Activated CD4-positive, alpha-beta T cell treated with anti-CD3 and anti-CD28 coated beads, Interleukin-10, Interleukin-2, amounts not matched to agents 100 ng/mL and 50 ng/mL, durations not matched to agents 16 hours and 8 hours (primary cell): ENCODE data around the gene EIPR1.

Source experiments
- DNase-seq: peaks from one replicate; pipeline ENCODE4 v3.0.0-alpha.2; 2020

Gene EIPR1

DNA sequence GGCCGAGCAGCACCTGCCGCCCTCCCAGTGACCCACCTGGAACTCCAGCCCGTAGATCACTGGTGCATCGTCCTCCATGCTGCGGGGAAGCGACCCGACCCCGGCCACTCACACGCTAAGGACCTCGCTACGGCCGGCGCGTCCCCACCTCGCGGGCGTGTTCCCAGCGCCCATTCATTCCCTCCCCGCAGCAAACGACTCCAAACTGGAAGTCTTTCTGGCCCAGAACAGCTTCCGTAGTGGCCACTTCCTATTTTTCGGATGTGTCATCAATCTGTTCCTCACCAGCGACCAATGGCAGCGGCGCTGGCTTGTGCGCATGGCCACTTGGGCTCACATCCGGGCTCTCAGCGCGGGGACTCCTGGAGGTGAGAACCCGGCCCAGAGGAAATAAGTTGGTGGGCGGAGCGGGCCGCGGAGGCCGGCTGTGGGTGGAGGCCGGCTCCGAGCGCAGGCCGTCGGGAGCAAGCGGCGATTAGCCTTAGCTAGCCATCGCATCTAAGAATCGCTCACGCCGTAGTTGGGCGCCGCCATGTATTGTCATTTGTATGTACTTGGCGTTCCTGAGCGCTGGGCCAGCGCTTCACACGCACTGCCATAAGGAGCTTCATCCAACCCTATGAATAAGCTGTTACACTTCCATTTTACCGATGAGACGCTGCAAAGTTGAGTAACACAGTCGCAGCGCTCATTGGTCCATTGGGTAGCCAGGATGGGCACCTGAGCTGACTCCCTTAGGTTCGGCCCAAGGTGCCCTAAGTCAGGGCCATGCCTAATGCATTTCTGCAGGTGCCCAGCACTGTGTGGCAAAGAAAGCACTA is at the start of gene EIPR1:
Gene EIPR1, minus strand, starts transcription at position 207 of the 821 bp plus-strand sequence. Its CDS starts 129 bp downstream, at position 78.
- DNase-seq: peak; percentile 99

DNA sequence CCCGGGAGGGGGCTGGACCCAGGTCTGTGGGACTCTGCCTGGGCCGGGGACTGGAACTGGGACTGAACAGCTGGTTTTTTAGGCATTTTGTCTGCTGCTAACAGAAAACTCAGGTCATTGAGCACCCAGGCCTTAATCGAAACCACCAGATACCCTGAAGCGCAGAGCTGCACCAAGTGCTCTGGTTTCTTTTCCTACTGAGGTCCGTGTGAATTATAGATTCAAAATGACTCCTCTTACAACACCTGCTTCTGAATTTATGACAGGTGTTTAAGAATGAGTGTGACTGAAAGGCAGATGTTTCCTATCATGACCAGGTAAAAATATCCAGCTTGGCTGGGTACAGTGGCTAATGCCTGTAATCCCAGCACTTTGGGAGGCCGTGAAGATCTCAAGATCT is 49.7 kb upstream of the EIPR1 start:
- no peak for DNase-seq

DNA sequence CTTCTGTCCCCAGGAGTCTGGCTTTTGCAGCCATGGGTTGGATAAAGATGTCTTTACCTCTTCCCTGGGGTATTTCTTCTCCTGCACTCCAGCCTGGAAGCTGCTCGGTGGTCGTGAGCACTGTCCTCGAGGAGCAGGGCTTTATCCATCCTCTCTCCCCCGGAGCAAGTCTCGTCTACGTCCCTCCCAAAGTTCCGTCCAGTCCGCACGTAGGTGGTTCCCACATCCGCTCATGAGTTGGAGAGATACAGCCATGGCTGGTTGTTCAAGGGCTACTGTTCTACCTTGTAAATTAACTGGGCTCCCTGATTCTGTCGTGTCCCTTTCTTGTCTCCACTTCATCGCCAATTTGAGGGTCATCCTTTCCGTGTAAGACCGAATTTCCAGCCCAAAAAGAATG is 49.0 kb upstream of the EIPR1 start:
- DNase-seq: no peak

DNA sequence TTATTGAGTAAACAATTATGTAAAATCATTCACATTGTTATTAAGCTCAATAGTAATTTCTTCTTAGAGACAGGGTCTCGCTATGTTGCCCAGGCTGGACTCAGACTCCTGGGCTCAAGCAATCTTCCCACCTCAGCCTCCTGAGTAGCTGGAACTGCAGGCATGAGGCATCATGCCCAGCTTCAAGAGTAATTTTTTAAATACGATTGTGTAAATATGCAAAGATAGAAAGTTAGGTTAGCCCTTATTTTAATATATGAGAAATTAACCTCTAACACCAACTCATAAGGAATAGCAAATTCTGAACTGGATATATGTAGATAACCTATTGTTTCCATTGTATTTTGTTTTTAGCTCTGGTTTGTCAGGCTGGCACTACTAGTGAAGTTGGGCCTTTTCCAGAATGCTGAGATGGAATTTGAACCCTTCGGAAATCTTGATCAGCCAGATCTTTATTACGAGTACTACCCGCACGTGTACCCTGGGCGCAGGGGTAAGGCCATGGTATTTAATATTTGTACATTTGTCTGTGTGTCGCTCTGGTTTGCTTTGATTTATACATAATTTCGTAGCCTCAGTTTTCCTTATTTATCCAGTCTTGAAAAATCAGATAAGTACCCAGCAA is 46.7 kb upstream of the EIPR1 start:
- no peak for DNase-seq

DNA sequence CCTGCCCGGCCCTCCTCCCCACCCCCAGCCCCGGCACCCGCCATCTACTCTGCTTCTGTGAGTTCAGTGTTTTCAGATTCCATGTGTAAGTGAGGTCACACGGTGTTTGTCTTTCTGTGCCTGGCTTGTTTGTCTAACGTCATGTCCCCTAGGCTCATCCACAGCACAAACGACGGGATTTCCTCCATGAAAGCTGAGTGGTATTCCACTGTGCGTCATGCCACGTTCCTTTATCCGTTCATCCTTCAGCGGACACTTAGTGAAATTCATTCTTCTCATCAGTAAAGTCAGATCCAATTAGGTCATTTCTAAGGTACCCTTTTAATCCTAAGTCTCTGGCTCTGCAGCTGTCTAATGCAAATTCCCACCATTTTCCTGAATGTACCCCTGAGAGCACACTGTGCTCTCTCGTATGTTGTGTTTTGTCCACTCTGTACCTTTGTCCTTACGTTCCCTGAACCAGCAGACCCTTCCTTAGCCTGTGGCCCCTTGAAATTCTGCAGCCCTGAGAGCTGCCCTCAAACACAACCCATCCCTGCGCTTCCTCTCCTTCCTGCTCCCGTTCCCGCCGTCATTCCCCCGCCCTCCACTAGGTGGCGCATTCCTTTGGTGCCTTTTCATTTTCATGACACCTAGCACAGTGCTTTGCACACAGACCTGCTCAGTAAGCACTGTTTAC is 46.0 kb upstream of the EIPR1 start:
- peak; percentile 73 for DNase-seq

DNA sequence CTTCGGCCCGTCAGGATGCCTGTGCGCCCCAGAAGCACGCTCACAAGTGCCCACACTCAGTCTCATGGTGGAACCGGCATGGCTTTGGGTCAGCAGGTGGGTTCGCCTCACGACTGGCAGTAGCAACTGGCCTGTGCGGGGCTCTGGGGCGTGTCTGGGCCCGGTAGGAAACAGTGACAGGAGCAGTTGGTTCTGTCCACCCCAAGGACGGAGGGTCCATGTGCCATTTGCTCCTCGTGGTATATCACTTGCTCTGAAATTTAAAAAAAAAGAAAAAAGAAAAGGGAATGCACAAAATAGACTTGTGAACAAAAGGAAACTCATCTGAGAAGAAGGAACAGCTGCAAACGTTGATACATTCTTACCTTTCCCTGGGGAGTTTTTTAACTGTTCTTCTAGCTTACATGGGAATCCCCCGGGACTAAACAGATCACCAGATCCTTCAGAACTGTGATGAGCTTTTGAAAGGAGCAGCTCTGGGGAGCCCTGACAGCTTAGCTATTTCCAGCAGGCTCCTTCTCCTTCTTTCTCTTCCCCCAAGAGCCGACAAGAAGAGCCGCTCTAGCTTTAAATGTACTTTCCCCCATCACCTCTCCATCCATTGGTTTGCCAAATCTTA is 44.7 kb upstream of the EIPR1 start:
- DNase-seq: no peak

DNA sequence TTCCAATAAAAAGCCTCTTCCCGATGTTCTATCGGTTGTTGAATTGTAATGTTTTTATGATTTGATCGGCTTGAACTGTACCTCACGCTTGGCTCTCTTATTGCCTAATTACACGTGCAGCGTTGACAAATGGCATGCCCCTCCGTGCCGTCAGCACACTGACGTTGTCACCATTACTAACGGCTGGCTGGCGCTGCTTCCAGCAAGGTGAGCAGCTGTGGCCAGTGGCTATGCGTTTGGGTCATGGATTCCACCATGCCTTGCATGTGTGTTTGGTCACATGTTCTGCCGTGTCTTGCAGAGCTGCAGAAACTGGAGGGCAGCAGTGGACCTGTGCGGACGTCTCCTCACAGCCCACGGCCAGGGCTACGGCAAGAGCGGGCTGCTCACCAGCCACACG is 44.0 kb upstream of the EIPR1 start:
- no peak for DNase-seq

DNA sequence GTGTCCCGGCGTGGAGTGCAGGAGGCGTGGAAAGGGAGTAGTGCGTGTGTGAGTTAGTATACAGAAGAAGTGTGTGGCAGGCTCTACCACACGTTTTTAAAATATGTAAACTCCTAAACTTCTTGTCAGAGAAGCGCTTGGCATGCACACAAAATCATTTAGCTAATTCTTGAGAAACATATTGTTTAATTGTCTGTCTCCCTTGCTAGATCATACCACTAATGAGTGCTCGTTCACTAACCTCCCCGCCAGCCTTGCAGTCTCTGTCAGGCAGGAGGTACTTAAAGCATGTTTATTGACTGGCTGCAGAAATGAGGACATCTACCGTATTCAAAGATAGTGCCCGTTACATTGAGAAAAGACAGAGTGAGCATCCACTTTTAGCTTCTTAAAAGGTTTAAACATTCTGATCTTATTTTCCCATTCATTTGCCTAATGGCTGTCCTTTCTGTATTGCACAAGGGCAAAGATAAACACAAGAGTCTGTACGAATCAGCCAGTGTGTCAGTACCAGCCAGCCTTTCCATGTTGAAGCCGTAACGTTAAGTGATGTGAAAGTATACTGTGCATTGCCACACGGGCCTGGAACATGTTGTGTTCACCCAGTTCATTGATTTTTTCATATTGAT is 43.3 kb upstream of the EIPR1 start:
- DNase-seq: no peak

DNA sequence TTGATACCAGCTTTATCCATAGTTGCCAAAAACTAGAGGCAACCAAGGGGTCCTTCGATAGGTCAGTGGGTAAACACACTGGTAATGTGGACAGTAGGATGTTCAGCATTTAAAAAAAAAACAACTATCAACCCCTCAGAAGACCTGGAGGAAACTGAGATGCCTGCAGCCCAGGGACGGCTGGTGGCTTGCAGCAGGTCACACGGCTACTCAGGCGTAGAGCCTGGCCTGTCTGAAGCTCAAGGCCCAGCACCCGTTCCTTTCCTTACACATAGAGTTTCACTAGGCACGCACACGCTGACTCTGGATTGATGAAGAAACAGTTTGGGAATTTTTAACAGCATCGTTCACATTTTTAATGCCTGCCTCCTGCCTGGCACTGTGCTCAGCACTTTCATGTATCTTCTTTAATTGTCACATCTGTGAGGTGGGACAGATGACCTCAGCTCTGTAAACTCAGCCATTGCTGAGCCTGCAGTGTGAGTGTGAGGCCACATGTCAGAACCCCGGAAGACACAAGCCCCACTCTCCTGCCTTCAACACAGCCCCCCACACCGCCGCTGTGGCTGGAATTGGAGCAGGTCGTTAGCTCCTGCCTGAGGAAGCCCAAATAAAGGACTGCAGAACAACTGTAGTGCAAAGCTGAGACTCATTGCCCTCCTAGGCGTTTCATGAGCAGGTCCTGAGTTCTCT is 42.6 kb upstream of the EIPR1 start:
- DNase-seq: no peak

DNA sequence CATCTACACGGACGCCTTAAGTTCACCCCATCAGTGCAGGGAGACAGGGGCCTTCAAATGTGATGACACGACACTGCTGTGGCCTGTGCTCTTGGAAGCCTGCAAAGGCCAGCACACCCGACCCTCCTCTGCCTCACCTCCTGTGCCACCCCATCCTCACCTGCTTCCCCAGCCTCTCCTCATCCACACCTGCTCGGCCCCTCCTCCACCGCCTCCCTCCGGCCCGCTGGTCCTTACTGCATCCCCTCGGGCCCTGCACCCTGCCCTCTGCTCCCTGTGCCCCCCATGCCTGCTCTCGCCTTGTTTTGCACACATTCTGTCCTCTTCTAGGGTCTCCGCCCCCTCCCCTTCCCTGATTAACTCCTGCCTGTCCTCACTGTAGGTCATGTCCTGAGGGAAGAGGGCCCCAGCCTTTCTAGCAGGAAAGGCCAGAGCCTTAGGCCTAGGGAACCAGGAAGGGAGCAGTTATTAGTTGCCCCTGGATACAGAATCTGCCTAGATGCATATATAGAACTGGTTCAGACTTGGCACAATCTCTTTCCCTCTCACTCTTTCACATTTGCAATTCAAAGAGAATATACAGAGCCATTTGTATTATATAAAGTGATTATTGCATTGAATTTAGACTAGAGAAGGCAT is 41.3 kb upstream of the EIPR1 start:
- no peak for DNase-seq

DNA sequence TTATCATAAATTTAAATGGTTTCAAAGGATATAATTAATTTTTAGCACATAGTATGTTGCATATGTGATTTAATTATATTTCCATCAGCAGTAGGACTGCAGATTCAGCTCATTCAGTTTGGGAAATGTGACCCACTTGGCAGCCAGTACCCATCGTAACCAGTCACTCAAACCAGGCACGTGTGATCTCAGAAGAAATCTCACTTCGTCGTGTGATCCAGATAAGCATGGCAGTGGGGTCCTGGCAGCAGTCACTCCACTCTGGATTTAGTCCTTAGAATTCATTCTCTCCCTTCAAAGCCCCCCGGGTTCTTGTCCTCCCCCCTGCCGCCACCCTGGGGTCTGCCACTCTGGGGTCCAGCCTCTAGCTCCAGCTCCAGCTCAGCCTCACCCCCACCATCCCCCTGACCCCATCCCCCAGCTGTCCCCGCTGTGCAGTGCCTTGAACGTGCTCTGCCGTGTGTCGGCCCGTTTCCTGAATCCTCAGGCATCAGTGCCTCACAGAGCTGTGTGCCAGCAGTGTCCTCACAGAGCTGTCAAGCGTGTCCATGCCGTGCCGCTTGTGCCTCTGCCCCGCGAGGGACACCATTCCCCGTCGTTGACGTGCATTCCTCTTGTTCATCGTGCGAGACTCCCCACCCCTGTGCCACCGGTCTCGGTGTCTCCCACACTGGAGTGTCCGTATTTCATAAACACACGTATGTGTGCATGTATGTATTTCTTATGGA is 36.7 kb upstream of the EIPR1 start:
- DNase-seq: no peak

DNA sequence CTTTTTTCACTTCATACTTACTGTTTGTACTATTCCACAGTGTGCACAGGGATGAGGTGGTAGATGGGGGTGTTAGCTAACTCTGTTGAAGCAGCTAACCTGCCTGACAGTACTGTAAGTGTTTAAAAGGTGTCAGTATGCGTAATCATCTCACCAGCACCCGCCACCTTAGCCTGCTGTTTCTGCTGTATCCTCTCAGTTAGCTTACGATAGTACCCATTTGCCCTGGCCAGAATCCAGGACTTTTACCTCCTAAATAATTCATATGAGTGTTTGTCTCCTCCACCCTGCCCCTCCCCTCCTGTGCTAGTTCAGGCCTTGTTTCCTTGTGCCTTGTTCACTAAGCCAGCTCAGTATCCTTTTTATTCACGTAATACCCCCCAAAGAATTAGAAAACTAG is 36.1 kb upstream of the EIPR1 start:
- DNase-seq: no peak

DNA sequence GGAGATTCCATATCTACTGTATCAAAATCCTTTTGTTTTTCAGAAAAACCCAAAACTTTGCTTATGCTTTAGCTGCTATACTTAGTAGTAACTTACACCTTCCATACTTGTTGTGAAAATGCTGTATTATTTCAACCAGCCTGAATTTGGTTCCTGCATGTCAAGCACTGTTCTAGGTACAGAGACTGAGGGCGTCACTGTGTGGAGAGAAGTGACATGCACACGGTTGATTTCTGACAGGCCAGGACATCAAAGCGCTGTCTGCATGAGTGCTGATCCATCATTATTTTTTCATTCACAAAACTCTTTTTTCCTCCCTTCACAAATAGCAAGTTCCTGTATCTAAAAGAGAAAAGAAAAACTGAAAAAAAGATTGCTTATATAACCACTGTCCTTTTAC is 33.5 kb upstream of the EIPR1 start:
- no peak for DNase-seq

DNA sequence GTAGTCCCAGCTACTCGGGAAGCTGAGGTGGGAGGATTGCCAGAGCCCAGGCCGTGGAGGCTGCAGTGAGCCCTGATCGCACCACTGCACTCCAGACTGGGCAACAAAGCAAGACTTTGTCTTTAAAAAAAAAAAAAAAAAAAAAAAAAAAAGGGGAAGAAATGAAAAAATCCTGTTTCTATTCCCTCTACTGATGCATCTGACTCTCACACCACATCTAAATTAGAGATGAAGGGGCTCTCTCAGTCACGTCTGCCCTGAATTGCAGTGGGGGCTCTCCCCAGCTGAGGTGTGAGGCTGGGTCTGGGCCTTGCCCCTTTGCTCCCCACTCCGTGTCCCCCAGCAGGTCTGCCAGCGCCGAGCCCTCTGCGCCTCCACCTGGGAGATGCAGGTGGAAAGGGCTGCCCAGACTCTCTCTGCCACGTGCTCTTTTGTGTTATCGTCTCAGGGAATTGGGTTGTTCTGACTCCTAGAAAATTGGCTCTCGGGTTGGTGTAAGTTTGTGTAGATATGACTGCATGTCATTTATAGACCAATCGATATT is 32.1 kb upstream of the EIPR1 start:
- DNase-seq: no peak

DNA sequence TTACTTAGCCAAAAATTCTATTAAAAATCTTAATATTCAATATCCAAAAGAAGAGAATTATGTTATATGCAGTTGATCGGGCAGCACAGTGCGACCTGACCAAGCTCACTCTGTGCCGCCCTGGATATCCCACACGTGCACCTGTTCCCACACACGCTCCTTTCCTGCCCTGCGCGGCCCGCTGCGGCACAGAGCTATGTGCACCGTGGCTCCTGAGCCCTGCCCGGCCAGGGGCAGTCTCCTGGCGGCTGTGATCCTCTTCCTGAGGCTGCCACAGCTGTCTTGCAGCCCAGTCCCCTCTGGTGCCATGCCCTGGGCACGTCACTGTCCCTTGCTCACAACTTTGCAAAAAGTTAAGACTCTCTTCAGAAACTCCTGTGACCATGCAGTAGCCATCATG is 31.2 kb upstream of the EIPR1 start:
- no peak for DNase-seq

DNA sequence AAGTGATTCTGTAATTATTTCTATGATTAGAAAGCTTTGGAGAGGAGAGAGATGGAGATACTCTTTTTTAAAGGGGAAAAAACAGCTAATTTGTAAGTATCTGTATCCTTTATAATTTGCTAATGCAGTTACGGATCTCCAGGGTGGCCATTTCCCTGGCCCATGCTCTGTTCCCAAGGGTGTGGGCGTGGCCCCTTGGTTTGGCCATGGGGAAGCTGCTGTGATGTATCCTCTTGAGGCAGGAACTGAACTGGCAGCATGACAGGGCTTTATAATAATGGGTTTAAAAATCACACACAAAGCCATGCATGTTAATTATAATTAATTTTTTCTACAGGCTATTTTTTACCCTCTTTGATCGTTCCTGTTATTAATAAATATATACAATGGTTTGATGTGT is 28.9 kb upstream of the EIPR1 start:
- no peak for DNase-seq

DNA sequence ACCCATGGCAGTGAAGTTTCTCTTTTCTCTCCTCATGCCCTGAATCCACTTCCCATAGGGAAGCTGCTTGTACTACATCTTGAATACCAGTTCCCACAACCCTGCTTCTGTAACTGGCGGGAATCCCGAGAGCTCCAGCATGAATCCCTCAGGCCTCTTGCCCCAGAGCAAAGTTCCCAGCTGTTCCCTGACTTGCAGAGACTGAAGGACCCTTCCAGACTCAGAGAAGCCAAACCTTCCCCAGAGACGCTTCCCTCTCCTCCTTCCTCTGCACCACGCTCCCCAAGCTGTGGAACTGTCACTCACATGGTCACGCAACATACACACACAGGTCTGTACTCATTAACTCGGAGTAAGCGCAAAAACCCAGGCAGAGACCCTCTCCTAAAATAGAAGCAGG is 28.3 kb upstream of the EIPR1 start:
- DNase-seq: no peak

DNA sequence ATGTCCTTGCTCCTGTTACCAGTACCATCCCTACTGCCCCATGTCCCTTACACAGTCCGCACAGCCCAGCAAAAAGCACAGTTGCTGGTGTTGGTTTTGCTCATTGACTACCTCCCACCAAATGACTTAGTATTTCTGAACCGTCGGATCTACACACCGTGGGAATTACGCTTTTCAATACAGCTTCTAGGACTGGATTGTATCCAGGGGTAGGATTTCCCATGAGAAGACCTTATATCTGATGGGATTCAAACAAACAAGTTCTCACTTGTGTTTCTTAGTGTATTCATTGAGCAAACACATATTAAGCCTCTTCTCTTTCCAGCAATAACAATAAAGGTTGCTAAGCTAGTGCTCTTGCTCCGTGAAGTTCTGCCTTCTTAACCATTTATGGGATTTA is 27.7 kb upstream of the EIPR1 start:
- DNase-seq: no peak

DNA sequence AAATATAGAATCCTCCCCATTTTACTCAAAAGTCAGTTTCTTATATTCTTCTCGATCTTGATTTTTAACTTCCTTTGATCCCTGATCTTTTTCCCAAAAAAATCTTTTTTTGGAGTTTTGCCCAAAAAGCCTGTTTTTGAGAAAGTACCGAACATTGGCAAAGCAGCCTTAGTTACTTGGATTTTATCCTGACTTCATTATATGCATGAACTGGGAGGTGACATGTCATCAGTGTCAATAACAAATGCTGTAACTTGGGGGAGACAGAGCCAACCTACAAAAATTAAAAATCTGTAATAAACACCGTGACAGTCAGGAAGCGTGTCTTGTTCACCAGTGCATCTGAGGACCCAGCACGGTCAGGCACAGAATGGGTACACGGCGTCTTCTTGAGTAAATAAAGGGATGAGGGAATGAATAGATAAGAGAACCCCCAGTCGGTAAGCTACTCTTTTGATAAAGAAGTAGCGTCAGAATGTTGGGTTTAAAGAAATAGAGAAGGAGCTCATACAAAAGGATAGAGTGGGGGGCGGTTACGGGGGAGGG is 26.8 kb upstream of the EIPR1 start:
- no peak for DNase-seq

DNA sequence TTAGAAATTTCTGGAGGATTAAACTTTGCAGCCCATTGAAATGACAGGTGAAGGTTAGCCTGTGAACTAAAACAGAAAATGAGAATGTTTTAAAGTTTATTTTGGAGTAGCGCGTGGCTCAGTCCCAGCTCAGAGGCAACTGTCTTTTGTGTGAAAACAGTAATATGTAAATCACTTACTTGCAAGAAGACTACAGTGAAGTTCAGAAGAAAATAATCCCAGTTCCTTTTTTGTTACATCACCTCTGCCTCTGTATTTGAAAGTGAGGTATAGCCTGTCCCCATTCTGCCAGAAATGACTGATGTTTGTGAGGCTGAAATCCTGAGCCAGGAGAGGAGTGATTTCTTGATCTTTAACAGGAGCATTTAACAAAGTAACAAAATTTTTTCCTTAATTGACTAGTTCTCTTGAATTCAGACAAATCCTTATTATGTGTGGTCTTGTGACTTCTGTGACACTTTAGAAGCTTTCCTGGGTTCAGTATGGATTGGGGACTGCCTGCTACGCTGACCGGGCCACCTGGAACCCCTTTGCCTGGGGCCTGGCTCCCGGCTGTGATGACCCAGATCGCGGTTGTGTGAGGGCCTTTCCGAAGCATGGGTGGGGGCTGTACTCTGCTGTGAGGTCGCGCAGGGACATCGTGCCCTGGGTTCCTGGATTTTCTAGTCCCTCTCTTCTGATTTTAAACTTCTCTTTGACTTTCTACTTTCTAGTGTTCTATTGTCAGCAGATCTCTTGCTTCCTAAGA is 26.1 kb upstream of the EIPR1 start:
- no peak for DNase-seq
